ENCODE results near the gene MAST4.
A peak's percentile ranks its signal among the peaks of the same experiment; 100 is the strongest.
"Not testable (repeated sequence)": the region's sequence is repeated elsewhere in the genome, so short reads cannot be mapped to it uniquely, and the experiment has no call there.

Gene MAST4

GRCh38 chr5:66812291-66812690 lies 216.1 kb downstream of the MAST4 start:
- no peak for DNase-seq (ENCODE audit: low spot score)

- DNase-seq (ENCODE audit: low spot score), result no peak
Observed at GRCh38 chr5:66813306-66813705, 217.1 kb downstream of the MAST4 start.

- DNase-seq (ENCODE audit: low spot score), result no peak
Observed at GRCh38 chr5:66814146-66814991, 218.2 kb downstream of the MAST4 start.

- DNase-seq (ENCODE audit: low spot score), result no peak
Observed at GRCh38 chr5:66818304-66818934, 222.2 kb downstream of the MAST4 start.

- no peak for DNase-seq (ENCODE audit: low spot score)
Observed at GRCh38 chr5:66818935-66819328, 222.7 kb downstream of the MAST4 start.

GRCh38 chr5:66820630-66821207 lies 224.5 kb downstream of the MAST4 start:
- no peak for DNase-seq (ENCODE audit: low spot score)

GRCh38 chr5:66821688-66822429 lies 225.7 kb downstream of the MAST4 start:
- no peak for DNase-seq (ENCODE audit: low spot score)

GRCh38 chr5:66822906-66823305 lies 226.7 kb downstream of the MAST4 start:
- not testable (repeated sequence) for DNase-seq (ENCODE audit: low spot score)

- DNase-seq (ENCODE audit: low spot score), result no peak
Observed at GRCh38 chr5:66824476-66824875, 228.3 kb downstream of the MAST4 start.

GRCh38 chr5:66826263-66826662 lies 230.1 kb downstream of the MAST4 start:
- DNase-seq (ENCODE audit: low spot score), result no peak

- DNase-seq (ENCODE audit: low spot score), result no peak
Observed at GRCh38 chr5:66826696-66827095, 230.5 kb downstream of the MAST4 start.

- DNase-seq (ENCODE audit: low spot score), result no peak
Observed at GRCh38 chr5:66828046-66828547, 231.9 kb downstream of the MAST4 start.

GRCh38 chr5:66828548-66829357 lies 232.6 kb downstream of the MAST4 start:
- peak; percentile 77 for DNase-seq (ENCODE audit: low spot score)

- no peak for DNase-seq (ENCODE audit: low spot score)
Observed at GRCh38 chr5:66829358-66829674, 233.1 kb downstream of the MAST4 start.

GRCh38 chr5:66829826-66830225 lies 233.6 kb downstream of the MAST4 start:
- DNase-seq (ENCODE audit: low spot score), result no peak

GRCh38 chr5:66830636-66831035 lies 234.4 kb downstream of the MAST4 start:
- DNase-seq (ENCODE audit: low spot score), result no peak

GRCh38 chr5:66839636-66840185 lies 243.5 kb downstream of the MAST4 start:
- DNase-seq (ENCODE audit: low spot score), result no peak

- DNase-seq (ENCODE audit: low spot score), result no peak
Observed at GRCh38 chr5:66840511-66841013, 244.4 kb downstream of the MAST4 start.

- no peak for DNase-seq (ENCODE audit: low spot score)
Observed at GRCh38 chr5:66841264-66841663, 245.1 kb downstream of the MAST4 start.

GRCh38 chr5:66842540-66842939 lies 246.3 kb downstream of the MAST4 start:
- no peak for DNase-seq (ENCODE audit: low spot score)

GRCh38 chr5:66843065-66843464 lies 246.9 kb downstream of the MAST4 start:
- DNase-seq (ENCODE audit: low spot score), result no peak
